ENCODE data around the gene TMEM256.

DNA sequence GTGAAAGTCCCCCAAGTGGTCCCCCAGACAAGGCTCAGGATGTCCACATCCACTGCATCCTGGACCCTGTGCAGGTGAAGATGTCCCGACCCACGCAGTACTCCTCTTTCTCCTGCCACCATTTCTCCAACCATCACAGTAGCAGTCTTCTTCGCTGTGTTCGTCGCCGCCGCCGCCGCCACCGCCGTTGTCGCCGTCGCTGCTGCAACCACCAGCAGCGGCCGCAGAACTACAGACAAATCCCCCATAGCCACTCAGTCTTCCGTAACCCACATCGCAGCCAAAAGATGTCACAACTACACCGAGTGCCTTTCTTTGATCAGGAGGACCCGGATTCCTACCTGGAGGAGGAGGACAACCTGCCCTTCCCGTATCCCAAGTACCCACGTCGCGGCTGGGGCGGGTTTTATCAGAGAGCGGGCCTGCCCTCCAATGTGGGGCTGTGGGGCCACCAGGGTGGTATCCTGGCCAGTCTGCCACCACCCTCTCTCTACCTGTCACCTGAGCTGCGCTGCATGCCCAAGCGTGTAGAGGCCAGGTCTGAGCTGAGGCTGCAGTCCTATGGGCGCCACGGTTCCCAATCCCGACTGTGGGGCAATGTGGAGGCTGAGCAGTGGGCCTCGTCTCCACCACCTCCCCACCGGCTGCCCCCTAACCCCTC is 22.4 kb upstream of the TMEM256 start:
- TF ChIP-seq, protein P1, sequence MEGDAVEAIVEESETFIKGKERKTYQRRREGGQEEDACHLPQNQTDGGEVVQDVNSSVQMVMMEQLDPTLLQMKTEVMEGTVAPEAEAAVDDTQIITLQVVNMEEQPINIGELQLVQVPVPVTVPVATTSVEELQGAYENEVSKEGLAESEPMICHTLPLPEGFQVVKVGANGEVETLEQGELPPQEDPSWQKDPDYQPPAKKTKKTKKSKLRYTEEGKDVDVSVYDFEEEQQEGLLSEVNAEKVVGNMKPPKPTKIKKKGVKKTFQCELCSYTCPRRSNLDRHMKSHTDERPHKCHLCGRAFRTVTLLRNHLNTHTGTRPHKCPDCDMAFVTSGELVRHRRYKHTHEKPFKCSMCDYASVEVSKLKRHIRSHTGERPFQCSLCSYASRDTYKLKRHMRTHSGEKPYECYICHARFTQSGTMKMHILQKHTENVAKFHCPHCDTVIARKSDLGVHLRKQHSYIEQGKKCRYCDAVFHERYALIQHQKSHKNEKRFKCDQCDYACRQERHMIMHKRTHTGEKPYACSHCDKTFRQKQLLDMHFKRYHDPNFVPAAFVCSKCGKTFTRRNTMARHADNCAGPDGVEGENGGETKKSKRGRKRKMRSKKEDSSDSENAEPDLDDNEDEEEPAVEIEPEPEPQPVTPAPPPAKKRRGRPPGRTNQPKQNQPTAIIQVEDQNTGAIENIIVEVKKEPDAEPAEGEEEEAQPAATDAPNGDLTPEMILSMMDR (IDR thresholded peaks at IDR 0.05; ENCODE audit: insufficient read depth, low read length, poor library complexity, severe bottlenecking) = no peak
- TF ChIP-seq EZH2phosphoT487 (conservative IDR thresholded peaks at IDR 0.05; ENCODE audit: low read length) = no peak

Measured in SU-DHL-6 (cell line).